OCI-LY1 (cell line): ENCODE data around the gene DOCK6.

ENCODE experiments used
- CTCF ChIP-seq: fragments of 200-600 bp; sonication (generic), shearing (Covaris generic); IDR thresholded peaks from 2 replicates; pipeline ENCODE4 v1.5.1; 2017; ENCODE audit warnings: mild to moderate bottlenecking, antibody characterized with exemption, low read length, moderate library complexity, mixed read lengths
- EZH2 ChIP-seq: fragments of 200-600 bp; sonication (generic), shearing (Covaris generic); IDR thresholded peaks from 2 replicates; pipeline ENCODE4 v1.8.0; 2017; ENCODE audit warnings: borderline replicate concordance, mixed run types, mild to moderate bottlenecking, antibody characterized with exemption, low read length, moderate library complexity, mixed read lengths

GRCh38 chr19:11223200-11223599 is 39.1 kb downstream of the DOCK6 start:
- TF ChIP-seq CTCF: no peak
- TF ChIP-seq EZH2: no peak
